Measurements from ENCODE around the gene AGO3. TPM values are rescaled to one million over a fixed set of nuclear protein-coding genes. Genes with fewer than 3 reads are reported as not detected.

Gene AGO3
- total RNA-seq, 4 donors from 2014 or later: 12.7 to 21.4 (median 18.1) TPM

DNA sequence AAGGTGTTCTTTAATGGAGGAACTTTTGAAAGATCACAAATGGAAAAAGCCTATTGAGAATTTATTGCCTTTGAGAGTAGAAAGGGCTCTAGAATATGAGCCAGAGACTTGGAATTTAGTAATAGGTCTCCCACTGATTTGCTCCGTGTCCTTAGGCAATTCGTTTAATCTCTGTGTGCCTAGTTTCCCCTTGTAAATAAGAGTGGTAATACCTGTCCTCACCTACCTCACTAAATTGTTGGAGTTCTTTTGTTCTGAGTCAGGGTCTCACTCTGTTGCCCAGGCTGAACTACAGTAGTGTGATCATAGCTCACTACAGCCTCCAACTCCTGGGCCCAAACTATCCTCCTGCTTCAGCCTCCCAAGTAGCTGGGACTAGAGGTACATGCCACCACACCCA is 138.0 kb downstream of the AGO3 start:
- no peak for DNase-seq (ENCODE audit: low spot score in 2 of 2)
- 80% methylated on average over 2 of the region's 2 CpGs for WGBS
- no peaks in the 10 kb centered on the region for H3K4me1 ChIP-seq
- H3K27me3 ChIP-seq: no peaks in the 10 kb centered on the region
- H3K27ac ChIP-seq: no peak overlapping the region
- no peak overlapping the region for H3K4me3 ChIP-seq
- H3K9me3 ChIP-seq: no peaks in the 10 kb centered on the region
- H3K36me3 ChIP-seq: no peaks in the 10 kb centered on the region
- TF ChIP-seq, protein P1, sequence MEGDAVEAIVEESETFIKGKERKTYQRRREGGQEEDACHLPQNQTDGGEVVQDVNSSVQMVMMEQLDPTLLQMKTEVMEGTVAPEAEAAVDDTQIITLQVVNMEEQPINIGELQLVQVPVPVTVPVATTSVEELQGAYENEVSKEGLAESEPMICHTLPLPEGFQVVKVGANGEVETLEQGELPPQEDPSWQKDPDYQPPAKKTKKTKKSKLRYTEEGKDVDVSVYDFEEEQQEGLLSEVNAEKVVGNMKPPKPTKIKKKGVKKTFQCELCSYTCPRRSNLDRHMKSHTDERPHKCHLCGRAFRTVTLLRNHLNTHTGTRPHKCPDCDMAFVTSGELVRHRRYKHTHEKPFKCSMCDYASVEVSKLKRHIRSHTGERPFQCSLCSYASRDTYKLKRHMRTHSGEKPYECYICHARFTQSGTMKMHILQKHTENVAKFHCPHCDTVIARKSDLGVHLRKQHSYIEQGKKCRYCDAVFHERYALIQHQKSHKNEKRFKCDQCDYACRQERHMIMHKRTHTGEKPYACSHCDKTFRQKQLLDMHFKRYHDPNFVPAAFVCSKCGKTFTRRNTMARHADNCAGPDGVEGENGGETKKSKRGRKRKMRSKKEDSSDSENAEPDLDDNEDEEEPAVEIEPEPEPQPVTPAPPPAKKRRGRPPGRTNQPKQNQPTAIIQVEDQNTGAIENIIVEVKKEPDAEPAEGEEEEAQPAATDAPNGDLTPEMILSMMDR (IDR thresholded peaks at IDR 0.05): no peak
- TF ChIP-seq POLR2AphosphoS5 (IDR thresholded peaks at IDR 0.05) (no peak), EP300 (IDR thresholded peaks at IDR 0.05) (no peak), POLR2A (IDR thresholded peaks at IDR 0.05) (no peak)

DNA sequence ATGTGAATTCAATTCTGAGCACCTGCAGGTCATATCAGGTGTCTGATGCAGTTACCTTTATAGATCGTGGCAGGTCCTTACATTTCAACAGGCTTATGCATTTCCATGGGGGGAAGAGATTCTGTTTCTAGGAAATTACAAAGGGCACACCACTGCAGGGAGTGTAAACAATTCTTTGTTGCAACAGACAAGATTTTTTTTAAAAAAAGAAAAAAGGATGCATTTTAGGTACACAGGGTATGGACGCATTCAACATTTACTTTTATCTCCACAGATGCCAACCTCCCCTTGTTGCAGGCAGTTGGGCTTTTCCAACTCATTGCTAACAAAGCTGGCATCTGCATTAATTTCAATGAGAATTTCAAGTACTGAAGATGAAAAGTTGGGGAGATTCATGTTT is 139.4 kb downstream of the AGO3 start:
- 77% methylated on average over 2 of the region's 2 CpGs for WGBS
- no peak for TF ChIP-seq EP300 (IDR thresholded peaks at IDR 0.05)
- no peak for TF ChIP-seq POLR2AphosphoS5 (IDR thresholded peaks at IDR 0.05)
- TF ChIP-seq, protein P1 (IDR thresholded peaks at IDR 0.05): no peak
- no peak for TF ChIP-seq POLR2A (IDR thresholded peaks at IDR 0.05)
- DNase-seq (ENCODE audit: low spot score in 2 of 2): no peak
- Histone ChIP-seq H3K4me3 (no peak overlapping the region), H3K4me1 (no peaks in the 10 kb centered on the region), H3K27me3 (no peaks in the 10 kb centered on the region), H3K36me3 (no peaks in the 10 kb centered on the region), H3K9me3 (no peaks in the 10 kb centered on the region), H3K27ac (no peak overlapping the region)

DNA sequence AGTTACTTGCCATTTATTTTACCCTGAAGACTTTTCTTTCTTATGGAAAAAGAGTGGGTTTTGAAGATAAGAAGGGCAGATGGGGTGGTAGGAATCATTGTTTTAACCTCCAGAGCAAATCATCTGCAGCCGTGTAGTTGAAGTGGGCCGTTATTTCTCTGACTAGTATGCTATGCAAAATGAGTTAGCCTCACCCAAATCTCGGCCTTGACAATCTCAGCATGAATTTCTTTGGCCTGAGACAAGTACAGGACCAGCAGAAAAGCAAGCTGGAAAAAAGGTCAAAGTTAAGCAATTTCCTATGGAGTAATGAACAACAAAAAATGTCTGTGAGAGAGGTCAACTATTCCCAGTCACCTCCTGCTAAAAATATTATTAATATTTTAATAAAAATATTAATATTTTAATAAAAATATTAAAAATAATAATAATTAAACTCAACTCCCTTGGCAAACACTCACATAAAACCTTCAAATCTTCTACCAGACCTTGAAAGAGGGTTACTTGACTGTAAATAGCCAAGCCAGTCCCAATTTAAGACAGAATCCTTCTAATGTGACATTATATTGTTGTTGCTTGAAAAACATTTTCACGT is 146.2 kb downstream of the AGO3 start:
- H3K36me3 ChIP-seq: no peaks in the 10 kb centered on the region
- H3K4me3 ChIP-seq: no peak overlapping the region
- H3K4me1 ChIP-seq: no peaks in the 10 kb centered on the region
- TF ChIP-seq EP300 (IDR thresholded peaks at IDR 0.05) (no peak), POLR2AphosphoS5 (IDR thresholded peaks at IDR 0.05) (no peak), POLR2A (IDR thresholded peaks at IDR 0.05) (no peak)
- TF ChIP-seq, protein P1 (IDR thresholded peaks at IDR 0.05): no peak
- no peaks in the 10 kb centered on the region for H3K27me3 ChIP-seq
- H3K9me3 ChIP-seq: no peaks in the 10 kb centered on the region
- WGBS: 60% methylated on average over 4 of the region's 4 CpGs
- H3K27ac ChIP-seq: no peak overlapping the region
- no peak for DNase-seq (ENCODE audit: low spot score in 2 of 2)

DNA sequence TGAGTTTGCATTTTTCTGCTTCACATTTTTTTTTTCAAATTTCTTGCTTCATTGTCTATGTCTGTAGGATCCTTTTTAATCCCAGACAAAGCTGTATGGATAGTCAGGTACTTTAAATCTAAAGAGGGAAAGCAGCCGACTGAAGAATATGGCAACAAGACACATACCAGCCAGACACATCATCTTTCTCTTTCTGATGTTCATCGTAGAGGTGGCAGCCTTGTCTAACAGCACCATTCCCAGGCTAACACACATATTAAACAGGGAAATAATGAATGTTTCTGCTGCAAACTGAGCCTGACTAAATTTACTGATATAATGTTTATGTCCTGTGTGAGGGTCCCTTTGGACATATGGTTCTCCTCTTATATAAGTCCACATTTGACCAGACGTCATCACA is 149.3 kb downstream of the AGO3 start:
- no peaks in the 10 kb centered on the region for H3K27me3 ChIP-seq

DNA sequence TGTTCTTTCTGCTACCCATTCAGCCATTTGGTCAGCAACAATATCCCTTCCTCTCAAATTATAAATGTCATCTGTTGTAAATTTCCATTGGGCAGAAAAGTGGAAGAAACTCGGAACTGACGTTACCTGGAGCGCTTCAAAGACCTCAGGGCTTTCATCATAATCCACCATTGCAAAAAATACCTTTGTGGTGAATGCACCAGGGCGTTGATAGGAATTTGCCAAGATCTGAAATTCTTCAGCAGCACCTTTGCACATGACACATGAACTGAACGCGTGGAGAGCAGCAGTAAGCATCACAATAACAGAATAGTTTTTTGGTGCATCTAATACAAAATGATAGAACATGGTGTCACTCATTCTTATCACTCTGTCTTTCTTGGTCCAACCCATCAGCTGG is 149.9 kb downstream of the AGO3 start:
- WGBS: 71% methylated on average over 6 of the region's 6 CpGs
- DNase-seq (ENCODE audit: low spot score in 2 of 2): no peak
- no peaks in the 10 kb centered on the region for H3K9me3 ChIP-seq
- no peak overlapping the region for H3K4me3 ChIP-seq
- no peak overlapping the region for H3K27ac ChIP-seq
- H3K27me3 ChIP-seq: no peaks in the 10 kb centered on the region
- H3K4me1 ChIP-seq: peaks cover 13% of the 10 kb centered on the region
- TF ChIP-seq POLR2A (IDR thresholded peaks at IDR 0.05) (no peak), EP300 (IDR thresholded peaks at IDR 0.05) (no peak), POLR2AphosphoS5 (IDR thresholded peaks at IDR 0.05) (no peak)
- TF ChIP-seq, protein P1 (IDR thresholded peaks at IDR 0.05): no peak
- H3K36me3 ChIP-seq: no peaks in the 10 kb centered on the region

More for the DNA sequence above, 149.3 kb downstream of the AGO3 start:
- 47% methylated on average over 3 of the region's 3 CpGs for WGBS
- Histone ChIP-seq H3K27ac (no peak overlapping the region), H3K4me3 (no peak overlapping the region), H3K36me3 (no peaks in the 10 kb centered on the region), H3K9me3 (no peaks in the 10 kb centered on the region), H3K4me1 (peaks cover 13% of the 10 kb centered on the region)
- no peak for DNase-seq (ENCODE audit: low spot score in 2 of 2)
- TF ChIP-seq, protein P1 (IDR thresholded peaks at IDR 0.05): no peak
- TF ChIP-seq EP300 (IDR thresholded peaks at IDR 0.05) (no peak), POLR2AphosphoS5 (IDR thresholded peaks at IDR 0.05) (no peak), POLR2A (IDR thresholded peaks at IDR 0.05) (no peak)

Data from suprapubic skin (tissue), 4 donors.